HUES64 (cell line): ENCODE measurements around the gene PRDX1. TPM values are rescaled to one million over a fixed set of nuclear protein-coding genes. Genes with fewer than 3 reads are reported as not detected.

Experiments used
- H3K27ac ChIP-seq: 2 replicates; pipeline ENCODE4 v1.7.0; 2013; ENCODE audit warnings: low read depth, low read length, inconsistent platforms
- H3K27me3 ChIP-seq: 2 replicates; pipeline ENCODE4 v1.6.1; 2013; ENCODE audit warnings: mild to moderate bottlenecking, low read length; ENCODE audit not compliant: insufficient read depth
- H3K36me3 ChIP-seq: 2 replicates; pipeline ENCODE4 v1.6.1; 2013; ENCODE audit warnings: mild to moderate bottlenecking, low read length; ENCODE audit not compliant: insufficient read depth
- H3K4me1 ChIP-seq: 2 replicates; pipeline ENCODE4 v1.6.1; 2013; ENCODE audit warnings: mild to moderate bottlenecking, low read length, moderate library complexity; ENCODE audit not compliant: insufficient read depth
- H3K4me3 ChIP-seq: 2 replicates; pipeline ENCODE4 v1.5.1; 2013; ENCODE audit warnings: mild to moderate bottlenecking, low read length, moderate library complexity
- H3K9ac ChIP-seq: 2 replicates; pipeline ENCODE4 v1.6.1; 2013; ENCODE audit warnings: mild to moderate bottlenecking, low read depth, low read length
- H3K9me3 ChIP-seq: 2 replicates; pipeline ENCODE4 v1.6.1; 2013; ENCODE audit warnings: low read depth, low read length; ENCODE audit not compliant: insufficient read depth
- WGBS: fragments of 150-250, 120-280 bp; methylation state at CpG from one replicate; pipeline ENCODE4 v1.1.7; 2013; ENCODE audit warnings: missing lambda C conversion rate; 5-methylcytosine and 5-hydroxymethylcytosine counted together
- polyA plus RNA-seq, 2 experiments: library from polyadenylated mRNA; stranded (reverse); fragments of 50-300 nt; gene quantifications; one replicate each; pipeline ENCODE4 v1.2.3, GENCODE V29; 2013

The PRDX1 gene
- 869 TPM for polyA plus RNA-seq (2013, experiment 1 of 2)
- polyA plus RNA-seq (2013, experiment 2 of 2) = 854 TPM

- H3K36me3 ChIP-seq = peaks cover 26% of the 10 kb centered on the region
- H3K9ac ChIP-seq = peak within 1 kb of the TSS; percentile 94
- 1% methylated on average over 72 of the region's 72 CpGs for WGBS
- H3K27ac ChIP-seq = peak within 1 kb of the TSS; percentile 93
- H3K4me1 ChIP-seq = peaks cover 30% of the 10 kb centered on the region
- H3K9me3 ChIP-seq = no peaks in the 10 kb centered on the region
- H3K4me3 ChIP-seq = peak within 1 kb of the TSS; percentile 95
- no peaks in the 10 kb centered on the region for H3K27me3 ChIP-seq
These were observed at the start of gene PRDX1 for GRCh38 chr1:45521413-45522323. TSS of gene PRDX1 (minus strand) at chr1:45521884. CDS start at chr1:45519043, 2,841 bp downstream.

- no peaks in the 10 kb centered on the region for H3K9me3 ChIP-seq
These were observed 48.9 kb upstream of the PRDX1 start for GRCh38 chr1:45570631-45571030.

GRCh38 chr1:45569962-45570581, 48.4 kb upstream of the PRDX1 start:
- Histone ChIP-seq H3K27ac (0 out of 2 replicates have a peak overlapping the region, but pooled peaks have one; percentile 6), H3K4me3 (no peak overlapping the region), H3K9ac (no peak overlapping the region), H3K27me3 (no peaks in the 10 kb centered on the region), H3K36me3 (peaks cover 52% of the 10 kb centered on the region), H3K4me1 (peaks cover 12% of the 10 kb centered on the region), H3K9me3 (no peaks in the 10 kb centered on the region)
- 39% methylated on average over 8 of the region's 8 CpGs for WGBS

More at GRCh38 chr1:45570631-45571030, 48.9 kb upstream of the PRDX1 start:
- H3K27me3 ChIP-seq = no peaks in the 10 kb centered on the region
- no peak overlapping the region for H3K4me3 ChIP-seq
- peaks cover 50% of the 10 kb centered on the region for H3K36me3 ChIP-seq
- H3K4me1 ChIP-seq = peaks cover 12% of the 10 kb centered on the region
- no peak overlapping the region for H3K9ac ChIP-seq
- H3K27ac ChIP-seq = 0 out of 2 replicates have a peak overlapping the region, but pooled peaks have one; percentile 6
- WGBS = 91% methylated on average over 3 of the region's 4 CpGs

GRCh38 chr1:45569571-45569961, 47.9 kb upstream of the PRDX1 start:
- peaks cover 52% of the 10 kb centered on the region for H3K36me3 ChIP-seq
- no peak overlapping the region for H3K4me3 ChIP-seq
- no peaks in the 10 kb centered on the region for H3K9me3 ChIP-seq
- WGBS = 96% methylated on average over 4 of the region's 4 CpGs
- no peak overlapping the region for H3K27ac ChIP-seq
- no peak overlapping the region for H3K9ac ChIP-seq
- peaks cover 12% of the 10 kb centered on the region for H3K4me1 ChIP-seq
- no peaks in the 10 kb centered on the region for H3K27me3 ChIP-seq

GRCh38 chr1:45568421-45568820, 46.7 kb upstream of the PRDX1 start:
- Histone ChIP-seq H3K27me3 (no peaks in the 10 kb centered on the region), H3K9me3 (no peaks in the 10 kb centered on the region), H3K36me3 (peaks cover 62% of the 10 kb centered on the region), H3K27ac (no peak overlapping the region), H3K4me3 (no peak overlapping the region), H3K4me1 (peaks cover 8% of the 10 kb centered on the region), H3K9ac (no peak overlapping the region)
- WGBS = 94% methylated on average over 4 of the region's 4 CpGs

- Histone ChIP-seq H3K36me3 (peaks cover 66% of the 10 kb centered on the region), H3K9me3 (no peaks in the 10 kb centered on the region), H3K4me3 (no peak overlapping the region), H3K4me1 (peaks cover 4% of the 10 kb centered on the region), H3K27ac (no peak overlapping the region), H3K9ac (no peak overlapping the region), H3K27me3 (no peaks in the 10 kb centered on the region)
- 95% methylated on average over 7 of the region's 7 CpGs for WGBS
These were observed 46.2 kb upstream of the PRDX1 start for GRCh38 chr1:45567911-45568310.

- 90% methylated on average over 5 of the region's 5 CpGs for WGBS
- H3K27me3 ChIP-seq = no peaks in the 10 kb centered on the region
- H3K4me3 ChIP-seq = no peak overlapping the region
- no peaks in the 10 kb centered on the region for H3K4me1 ChIP-seq
- peaks cover 77% of the 10 kb centered on the region for H3K36me3 ChIP-seq
- no peak overlapping the region for H3K27ac ChIP-seq
- no peak overlapping the region for H3K9ac ChIP-seq
- H3K9me3 ChIP-seq = no peaks in the 10 kb centered on the region
These were observed 45.0 kb upstream of the PRDX1 start for GRCh38 chr1:45566722-45567121.

- Histone ChIP-seq H3K27ac (no peak overlapping the region), H3K9ac (no peak overlapping the region), H3K9me3 (no peaks in the 10 kb centered on the region), H3K36me3 (peaks cover 81% of the 10 kb centered on the region), H3K4me1 (no peaks in the 10 kb centered on the region), H3K4me3 (no peak overlapping the region), H3K27me3 (no peaks in the 10 kb centered on the region)
- WGBS = 86% methylated on average over 2 of the region's 2 CpGs
These were observed 42.2 kb upstream of the PRDX1 start for GRCh38 chr1:45563843-45564242.

GRCh38 chr1:45557422-45557944, 35.8 kb upstream of the PRDX1 start:
- Histone ChIP-seq H3K4me1 (no peaks in the 10 kb centered on the region; the same call in 1 of the 2 replicates), H3K27ac (no peak overlapping the region), H3K36me3 (peaks cover 77% of the 10 kb centered on the region), H3K9me3 (no peaks in the 10 kb centered on the region), H3K4me3 (no peak overlapping the region), H3K27me3 (no peaks in the 10 kb centered on the region), H3K9ac (no peak overlapping the region)
- WGBS = 95% methylated on average over 3 of the region's 3 CpGs

- Histone ChIP-seq H3K27me3 (no peaks in the 10 kb centered on the region), H3K9me3 (no peaks in the 10 kb centered on the region), H3K9ac (no peak overlapping the region), H3K27ac (no peak overlapping the region), H3K4me3 (no peak overlapping the region), H3K4me1 (peaks cover 7% of the 10 kb centered on the region), H3K36me3 (peaks cover 53% of the 10 kb centered on the region)
- 99% methylated on average over 6 of the region's 6 CpGs for WGBS
These were observed 32.5 kb upstream of the PRDX1 start for GRCh38 chr1:45554198-45554597.

GRCh38 chr1:45552331-45552730, 30.6 kb upstream of the PRDX1 start:
- peaks cover 42% of the 10 kb centered on the region for H3K36me3 ChIP-seq
- H3K4me3 ChIP-seq = peak overlapping the region; percentile 83; the same call in 1 of the 2 replicates
- H3K4me1 ChIP-seq = peaks cover 7% of the 10 kb centered on the region
- H3K9ac ChIP-seq = no peak overlapping the region
- no peaks in the 10 kb centered on the region for H3K27me3 ChIP-seq
- H3K27ac ChIP-seq = no peak overlapping the region
- 91% methylated on average over 1 of the region's 1 CpG for WGBS
- H3K9me3 ChIP-seq = no peaks in the 10 kb centered on the region
